ENCODE results near the gene LIPT2. TPM values are rescaled to one million over a fixed set of nuclear protein-coding genes. Genes with fewer than 3 reads are reported as not detected.

LIPT2 gene
- total RNA-seq (2022) (3.0 and 7.9 TPM in 2 replicates), Bru-seq, nascent RNA (percentile 50 among the genes with signal in this experiment), BruChase-seq, experiment 1, labeled RNA remaining after a 6-hour chase (percentile 36 among the genes with signal in this experiment), BruChase-seq, experiment 2, labeled RNA remaining after a 2-hour chase (percentile 50 among the genes with signal in this experiment)
- long read RNA-seq, transcript LIPT2-201 (2 exons, 1,018 nt): major isoform, 10 of 13 reads
- long read RNA-seq, partial matches to known transcripts: 0 of 13 reads
- long read RNA-seq, other reads (novel, unspliced or antisense): 1 of 13 reads

GRCh38 chr11:74492974-74493790 lies at the start of gene LIPT2:
Gene LIPT2, minus strand, starts transcription at chr11:74493724. Its CDS starts 21 bp downstream, at chr11:74493703.
- intact Hi-C loops (cut with micrococcal nuclease): no loop called here
- no peaks in the 10 kb centered on the region for H3K27me3 Mint-ChIP-seq (ENCODE audit: insufficient read depth, unreplicated experiment)
- H3K4me3 Mint-ChIP-seq (ENCODE audit: unreplicated experiment): peak within 1 kb of the TSS; percentile 82
- DNase-seq (ENCODE audit: unreplicated experiment): peak; percentile 98
- ChIA-PET CTCF (interaction anchor here (0.5 to 2.5 kb wide), 11 partner anchors 9 to 338 kb away, joined by 3 to 12 read pairs (median 4); no protein-coding TSS in a partner anchor), POLR2A (interaction anchor here (0.6 to 3.1 kb wide), 33 partner anchors 8 to 714 kb away, joined by 3 to 58 read pairs (median 4); partner anchors contain the start of genes C2CD3, COA4, PAAF1 and PGM2L1)
- peak within 1 kb of the TSS; percentile 67 for H3K27ac Mint-ChIP-seq (ENCODE audit: low read depth, unreplicated experiment)
- peaks cover 11% of the 10 kb centered on the region for H3K4me1 Mint-ChIP-seq (ENCODE audit: insufficient read depth, unreplicated experiment)
- H3K36me3 Mint-ChIP-seq (ENCODE audit: insufficient read depth, unreplicated experiment): no peaks in the 10 kb centered on the region
- H3K9me3 Mint-ChIP-seq (ENCODE audit: unreplicated experiment): no peaks in the 10 kb centered on the region
- TF ChIP-seq CTCF (IDR thresholded peaks at IDR 0.05; ENCODE audit: unreplicated experiment): no peak
- no TSS peak for BruUV-seq (replicated peaks)

GRCh38 chr11:74541466-74541865 lies 47.9 kb upstream of the LIPT2 start:
- TF ChIP-seq CTCF (IDR thresholded peaks at IDR 0.05; ENCODE audit: unreplicated experiment): no peak
- H3K4me1 Mint-ChIP-seq (ENCODE audit: insufficient read depth, unreplicated experiment): peaks cover 2% of the 10 kb centered on the region
- no peaks in the 10 kb centered on the region for H3K9me3 Mint-ChIP-seq (ENCODE audit: unreplicated experiment)
- no peak for DNase-seq (ENCODE audit: unreplicated experiment)
- no peaks in the 10 kb centered on the region for H3K36me3 Mint-ChIP-seq (ENCODE audit: insufficient read depth, unreplicated experiment)
- no peak overlapping the region for H3K27ac Mint-ChIP-seq (ENCODE audit: low read depth, unreplicated experiment)
- CTCF ChIA-PET: interaction anchor here (0.6 kb wide), 2 partner anchors 130 to 1816 kb away, joined by 4 read pairs; no protein-coding TSS in a partner anchor
- POLR2A ChIA-PET: no interaction called here
- no TSS peak for BruUV-seq (replicated peaks)
- H3K4me3 Mint-ChIP-seq (ENCODE audit: unreplicated experiment): no peak overlapping the region
- intact Hi-C loops (cut with micrococcal nuclease): no loop called here
- no peaks in the 10 kb centered on the region for H3K27me3 Mint-ChIP-seq (ENCODE audit: insufficient read depth, unreplicated experiment)

GRCh38 chr11:74540270-74540669 lies 46.7 kb upstream of the LIPT2 start:
- H3K36me3 Mint-ChIP-seq (ENCODE audit: insufficient read depth, unreplicated experiment): no peaks in the 10 kb centered on the region
- CTCF ChIA-PET: no interaction called here

More at GRCh38 chr11:74540270-74540669, 46.7 kb upstream of the LIPT2 start:
- DNase-seq (ENCODE audit: unreplicated experiment): no peak
- no peaks in the 10 kb centered on the region for H3K27me3 Mint-ChIP-seq (ENCODE audit: insufficient read depth, unreplicated experiment)
- intact Hi-C loops (cut with micrococcal nuclease): no loop called here
- no peak for TF ChIP-seq CTCF (IDR thresholded peaks at IDR 0.05; ENCODE audit: unreplicated experiment)
- no peaks in the 10 kb centered on the region for H3K9me3 Mint-ChIP-seq (ENCODE audit: unreplicated experiment)
- no TSS peak for BruUV-seq (replicated peaks)
- H3K27ac Mint-ChIP-seq (ENCODE audit: low read depth, unreplicated experiment): no peak overlapping the region
- no peaks in the 10 kb centered on the region for H3K4me1 Mint-ChIP-seq (ENCODE audit: insufficient read depth, unreplicated experiment)
- H3K4me3 Mint-ChIP-seq (ENCODE audit: unreplicated experiment): no peak overlapping the region
- POLR2A ChIA-PET: no interaction called here
